HL-60/S4 (cell line): ENCODE data around the gene PWWP2A.
"Not testable (repeated sequence)": the region's sequence is repeated elsewhere in the genome, so short reads cannot be mapped to it uniquely, and the experiment has no call there.

ENCODE experiments used
- in situ Hi-C: fragments of 300-500 bp; cut with MboI; formaldehyde crosslinking; loops from 2 replicates; pipeline ENCODE4 v1.14.3; 2022; ENCODE audit warnings: low sequenced_read_pairs

Gene PWWP2A

DNA sequence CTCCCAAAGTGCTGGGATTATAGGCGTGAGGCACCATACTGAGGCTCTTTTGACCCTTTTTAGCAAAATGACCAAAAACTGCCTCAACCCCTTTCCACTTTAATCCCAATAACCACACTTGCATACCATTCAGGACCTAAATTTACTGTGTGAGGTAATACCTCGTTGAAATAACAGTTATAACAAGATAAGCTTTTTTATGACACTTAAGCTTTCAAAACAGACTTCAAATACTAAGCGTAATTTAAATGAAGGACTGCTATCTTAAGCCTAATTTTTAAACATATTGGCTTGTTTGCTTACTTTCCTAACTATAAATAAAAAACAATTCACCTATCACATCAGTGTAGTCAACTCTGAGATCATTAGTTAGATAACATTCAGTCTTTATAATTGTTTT is 37.8 kb downstream of the PWWP2A start:
- in situ Hi-C loops: no loop called here

- in situ Hi-C loops: no loop called here
Measured at GRCh38 chr5:160079753-160080152, 39.5 kb downstream of the PWWP2A start.

DNA sequence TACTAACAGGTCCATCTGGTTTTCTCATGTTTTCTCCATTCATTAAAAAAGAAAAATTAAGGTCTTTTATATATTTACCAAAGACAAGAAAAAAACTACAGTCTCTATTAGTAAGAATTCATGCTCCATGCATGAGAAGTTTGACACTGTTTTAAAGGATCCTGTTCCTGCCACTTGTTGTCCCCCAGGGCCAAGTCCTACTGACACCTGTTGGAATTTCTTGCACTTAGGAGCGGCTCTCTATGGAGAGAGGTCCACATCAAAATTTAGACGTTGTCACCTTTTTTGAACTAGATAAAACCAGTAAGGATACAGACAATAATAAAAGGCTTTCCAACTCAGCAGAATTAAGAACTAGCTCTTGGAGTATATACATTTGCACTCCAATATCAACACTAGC is 42.3 kb downstream of the PWWP2A start:
- in situ Hi-C loops: no loop called here

GRCh38 chr5:160075073-160075472 is 44.2 kb downstream of the PWWP2A start:
- in situ Hi-C loops: no loop called here

DNA sequence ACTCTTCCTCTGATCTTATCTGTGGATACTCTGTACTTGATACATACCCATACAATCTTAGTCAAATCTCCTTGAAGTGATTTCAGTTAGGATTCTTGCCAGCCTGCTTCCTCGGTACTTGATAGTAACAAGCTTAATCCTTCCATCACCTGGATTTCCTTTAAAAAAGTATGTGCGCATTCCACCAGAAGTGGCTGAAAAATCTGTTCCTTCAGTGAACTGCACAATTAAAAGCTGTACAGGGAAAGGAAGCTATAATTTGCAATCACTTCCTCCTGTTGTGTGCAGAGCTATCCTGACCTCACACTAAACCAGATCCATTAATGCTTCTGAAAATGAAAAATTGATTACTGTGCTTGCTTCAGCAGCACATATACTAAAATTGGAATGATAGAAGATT is 47.3 kb downstream of the PWWP2A start:
- in situ Hi-C loops: no loop called here

DNA sequence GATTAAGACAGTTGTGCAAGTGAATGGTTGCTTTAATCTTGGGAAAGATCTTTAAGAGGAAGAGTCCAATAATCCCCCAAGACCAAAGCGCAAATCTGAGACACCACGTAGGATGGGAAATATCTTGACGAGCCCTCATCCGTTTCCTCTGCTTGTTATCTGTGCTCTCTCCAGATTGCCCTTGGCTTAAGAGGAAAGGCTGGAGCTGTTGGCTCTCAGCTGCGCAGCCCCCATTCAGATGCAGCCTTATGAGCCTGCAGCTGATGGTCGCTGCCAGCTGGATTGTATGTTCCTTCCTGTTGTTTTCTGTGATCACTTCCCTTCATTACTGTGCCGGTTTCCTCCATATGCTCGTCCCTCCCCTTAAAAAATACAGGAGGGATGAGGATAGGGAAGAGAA is 47.7 kb downstream of the PWWP2A start:
- in situ Hi-C loops: no loop called here

DNA sequence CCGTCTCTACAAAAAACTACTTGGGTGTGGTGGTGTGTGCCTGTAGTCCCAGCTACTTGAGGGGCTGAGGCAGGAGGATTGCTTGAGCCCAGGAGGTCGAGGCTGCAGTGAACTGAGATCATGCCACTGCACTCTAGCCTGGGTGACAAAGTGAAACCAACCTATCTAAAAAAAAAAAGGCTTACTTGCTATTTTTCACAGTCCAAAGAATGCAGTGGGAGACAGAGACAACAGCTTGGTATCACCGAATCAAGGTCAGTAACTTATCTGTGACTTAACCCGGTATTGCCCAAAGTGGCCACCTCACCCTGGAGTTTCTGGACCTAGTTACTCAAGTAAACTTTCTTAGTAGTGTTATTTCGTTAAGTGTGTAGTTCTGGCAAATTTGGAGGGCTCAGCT is 50.1 kb downstream of the PWWP2A start:
- in situ Hi-C loops: not testable (repeated sequence)

DNA sequence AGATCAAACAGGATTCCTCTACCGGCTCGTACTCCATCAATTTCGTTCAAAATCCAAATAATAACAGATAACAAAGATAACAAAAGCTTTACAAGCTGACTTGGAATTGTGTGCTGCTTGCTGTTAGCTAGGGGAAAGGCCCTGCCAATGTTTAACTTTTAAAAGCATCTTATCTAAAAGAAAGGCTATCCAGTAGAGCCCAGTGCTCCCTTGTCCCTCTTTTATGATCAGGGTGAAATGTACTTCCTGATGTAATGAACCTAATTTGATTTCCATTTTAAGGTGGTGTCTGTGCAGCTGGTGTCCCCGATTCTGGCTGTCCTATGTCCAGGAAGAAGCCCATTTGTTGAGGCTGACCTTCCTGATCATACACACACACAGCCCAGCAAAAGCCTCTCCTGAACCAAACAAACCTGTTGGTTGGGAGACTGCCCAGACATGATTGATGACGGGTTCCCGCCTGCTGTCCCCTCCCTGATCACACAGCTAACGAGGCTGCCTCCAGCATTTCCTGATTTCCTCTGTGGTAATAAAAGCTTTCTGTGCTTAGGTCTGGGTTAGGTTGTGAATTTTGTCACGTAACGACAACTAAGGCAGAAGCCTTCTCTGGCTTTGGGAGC is 54.1 kb downstream of the PWWP2A start:
- in situ Hi-C loops: no loop called here

DNA sequence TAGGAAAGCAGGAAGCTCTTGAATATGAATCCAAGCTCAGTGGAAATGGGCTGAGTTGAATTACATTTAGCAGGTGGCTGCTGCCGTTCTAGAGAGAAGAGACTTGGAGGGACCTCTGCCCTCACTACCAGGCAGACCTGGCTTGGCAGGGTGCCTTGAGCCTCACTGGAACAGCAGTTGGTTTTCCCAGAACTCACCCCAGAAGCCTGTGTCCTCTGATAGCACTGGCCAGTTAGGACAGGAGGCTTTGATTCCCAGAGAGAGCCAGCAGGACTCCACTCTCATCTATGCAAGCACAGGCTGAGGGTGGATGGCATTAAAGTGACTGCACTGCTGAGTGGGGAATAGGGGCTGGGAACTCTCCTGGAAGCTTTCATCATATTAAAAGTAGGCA is 54.8 kb downstream of the PWWP2A start:
- in situ Hi-C loops: no loop called here

GRCh38 chr5:160061770-160062169 is 57.5 kb downstream of the PWWP2A start:
- in situ Hi-C loops: no loop called here

DNA sequence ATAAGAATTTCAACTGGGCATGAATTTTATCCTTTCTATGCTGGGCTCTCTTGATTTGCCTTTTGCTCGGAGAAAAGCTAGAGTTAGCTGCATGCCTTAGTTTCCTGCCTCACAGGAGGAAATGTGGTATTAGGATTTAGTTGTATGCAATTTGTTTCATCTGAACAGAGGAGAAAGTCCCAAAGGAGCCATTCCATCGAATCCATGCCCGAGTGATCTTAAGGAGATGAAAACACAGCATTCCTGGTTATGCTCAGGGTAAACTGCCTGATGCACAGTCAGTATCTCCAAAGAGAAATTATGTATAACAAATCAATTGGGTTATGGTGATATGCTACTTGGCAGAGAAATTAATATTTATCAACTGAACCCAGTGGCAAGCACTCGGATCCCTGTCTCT is 59.2 kb downstream of the PWWP2A start:
- in situ Hi-C loops: no loop called here

DNA sequence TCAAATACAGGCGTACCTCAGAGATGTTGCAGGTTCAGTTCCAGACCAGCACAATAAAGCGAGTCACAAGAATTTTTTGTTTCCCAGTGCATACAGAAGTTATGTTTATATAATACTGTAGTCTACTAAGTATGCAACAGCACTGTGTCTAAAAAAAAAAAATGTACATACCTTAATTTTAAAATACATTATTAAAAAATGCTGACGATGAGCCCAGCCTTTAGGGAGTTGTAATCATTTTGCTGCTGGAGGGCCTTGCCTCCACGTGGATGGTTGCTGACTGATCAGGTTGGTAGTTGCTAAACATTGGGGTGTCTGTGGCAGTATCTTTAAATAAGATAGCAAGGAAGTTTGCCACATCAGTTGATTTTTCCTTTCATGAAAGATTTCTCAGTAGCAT is 62.0 kb downstream of the PWWP2A start:
- in situ Hi-C loops: no loop called here

- in situ Hi-C loops: no loop called here
Measured at GRCh38 chr5:160054831-160055230, 64.4 kb downstream of the PWWP2A start.

- in situ Hi-C loops: no loop called here
Measured at GRCh38 chr5:160054047-160054446, 65.2 kb downstream of the PWWP2A start.

DNA sequence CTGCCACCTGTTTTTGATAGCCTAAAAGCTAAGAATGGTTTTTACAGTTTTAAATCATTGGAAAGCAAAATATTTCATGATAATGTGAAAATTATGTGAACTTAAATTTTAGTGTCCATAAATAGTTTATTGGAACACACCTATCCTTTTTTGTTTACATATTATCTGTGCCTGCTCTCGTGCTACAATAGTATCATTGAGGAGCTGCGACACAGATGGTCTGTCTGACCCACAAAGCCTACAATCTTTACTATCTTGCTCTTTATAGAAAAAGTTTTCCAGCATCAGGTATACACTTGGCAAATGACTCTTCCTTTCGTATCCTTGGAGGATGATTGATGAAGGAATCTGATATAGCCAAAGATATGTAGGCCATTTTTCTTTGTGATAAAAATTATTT is 70.2 kb downstream of the PWWP2A start:
- in situ Hi-C loops: no loop called here

DNA sequence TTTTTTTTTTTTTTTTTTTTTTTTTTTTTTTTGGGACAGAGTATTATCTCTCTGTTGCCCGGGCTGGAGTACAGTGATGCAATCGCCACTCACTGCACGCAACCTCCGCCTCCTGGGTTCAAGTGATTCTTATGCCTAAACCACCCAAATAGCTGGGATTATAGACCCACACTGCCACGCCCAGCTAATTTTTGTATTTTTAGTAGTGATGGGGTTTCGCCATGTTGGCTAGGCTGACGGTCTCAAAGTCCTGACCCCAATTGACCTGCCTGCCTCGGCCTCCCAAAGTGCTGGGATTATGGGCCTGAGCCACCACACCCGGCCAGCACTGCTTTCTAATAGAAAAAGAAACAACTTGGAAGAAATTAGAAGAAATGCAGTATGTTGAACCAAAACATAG is 71.1 kb downstream of the PWWP2A start:
- in situ Hi-C loops: no loop called here

DNA sequence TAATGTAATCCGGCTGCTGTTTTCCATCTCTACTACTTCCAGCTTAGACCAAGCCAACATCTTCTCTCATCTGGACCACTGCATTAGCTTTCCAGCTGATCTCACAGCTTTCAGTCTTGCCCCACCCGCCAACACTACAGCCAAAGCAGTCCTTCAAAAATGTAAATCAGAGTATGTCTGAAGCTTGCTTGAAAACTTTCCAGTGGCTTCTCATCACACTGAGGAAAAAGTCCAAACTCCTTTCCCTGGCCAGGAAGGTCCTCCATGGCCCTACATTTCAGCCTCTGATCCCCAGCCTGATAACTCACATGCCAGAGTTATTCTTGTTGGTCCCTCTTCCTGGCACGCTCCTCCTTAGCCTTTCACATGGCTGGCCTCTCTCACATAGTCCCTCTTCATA is 71.8 kb downstream of the PWWP2A start:
- in situ Hi-C loops: no loop called here

- in situ Hi-C loops: no loop called here
Measured at GRCh38 chr5:160044967-160045366, 74.3 kb downstream of the PWWP2A start.

- in situ Hi-C loops: no loop called here
Measured at GRCh38 chr5:160044391-160044804, 74.9 kb downstream of the PWWP2A start.

DNA sequence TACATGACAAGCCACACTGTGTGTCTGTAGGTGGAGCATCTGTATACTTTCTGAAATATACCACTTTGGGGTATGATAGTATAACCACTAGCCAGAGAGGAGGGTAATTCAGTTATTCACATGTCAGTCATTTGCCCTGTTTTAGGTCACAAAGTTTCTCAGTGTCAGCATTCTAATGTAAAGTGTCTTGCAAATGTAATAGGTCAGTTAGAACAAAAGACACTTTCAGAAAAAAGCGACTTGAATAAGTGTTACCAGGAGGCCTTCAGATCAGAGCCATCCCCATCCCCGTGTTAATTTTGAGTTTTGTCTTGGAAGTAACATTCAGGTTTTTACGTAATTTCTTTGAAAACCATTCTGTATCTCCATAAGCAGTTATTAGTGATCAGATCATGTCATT is 76.6 kb downstream of the PWWP2A start:
- in situ Hi-C loops: no loop called here
